Measurements from ENCODE around the gene GOLT1A.

The GOLT1A gene

DNA sequence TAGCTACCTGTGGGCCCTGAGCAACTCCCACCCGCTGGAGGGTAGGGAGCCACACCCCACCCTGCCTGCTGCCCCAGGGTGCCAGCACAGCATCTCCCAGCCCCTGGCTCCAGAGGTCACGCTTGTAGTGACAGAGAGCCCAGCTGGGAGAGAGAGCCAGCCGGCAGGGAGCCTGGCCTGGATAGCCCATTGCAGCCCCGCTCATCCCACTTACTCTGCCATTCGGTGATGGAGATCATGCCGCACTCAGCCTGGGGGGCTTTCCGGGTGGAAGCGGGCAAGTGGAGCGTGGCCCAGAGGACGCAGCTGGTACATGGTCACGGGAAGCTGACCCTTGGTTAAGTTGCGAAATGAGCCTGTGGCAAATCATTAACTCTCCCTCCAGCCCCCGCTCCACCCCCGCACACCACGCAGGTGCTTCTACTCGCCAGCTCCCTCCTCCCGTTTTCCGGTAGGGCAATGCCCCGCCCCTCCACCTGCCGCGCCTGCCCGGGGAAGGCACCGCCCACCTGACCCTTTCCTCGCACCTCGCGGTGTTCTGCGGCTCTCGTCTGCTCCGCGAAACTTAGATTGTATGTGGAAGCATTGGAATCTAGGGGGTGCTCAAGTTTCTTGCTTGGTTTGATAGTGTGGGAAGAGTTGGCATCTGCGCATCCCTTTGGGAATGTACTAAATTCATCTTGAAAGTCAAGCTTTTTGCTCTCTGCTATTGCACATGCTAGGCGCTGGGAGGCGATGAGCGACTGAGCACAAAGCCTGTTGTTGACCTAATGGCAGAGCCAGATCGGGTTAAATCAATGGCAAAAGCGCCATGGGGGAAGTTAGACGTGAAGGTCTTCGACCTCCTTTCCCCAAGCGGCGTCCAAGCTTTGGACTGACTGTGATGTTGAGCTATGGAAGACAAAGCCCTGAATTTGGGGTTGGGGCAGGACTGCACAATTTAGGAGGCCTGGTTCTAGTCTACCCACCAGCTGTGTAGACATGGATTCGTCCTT is at the start of gene GOLT1A:
GOLT1A (minus strand) TSS at position 321 of the 995 bp plus-strand sequence; CDS start at position 239, 82 bp downstream.
- no peak for DNase-seq

DNA sequence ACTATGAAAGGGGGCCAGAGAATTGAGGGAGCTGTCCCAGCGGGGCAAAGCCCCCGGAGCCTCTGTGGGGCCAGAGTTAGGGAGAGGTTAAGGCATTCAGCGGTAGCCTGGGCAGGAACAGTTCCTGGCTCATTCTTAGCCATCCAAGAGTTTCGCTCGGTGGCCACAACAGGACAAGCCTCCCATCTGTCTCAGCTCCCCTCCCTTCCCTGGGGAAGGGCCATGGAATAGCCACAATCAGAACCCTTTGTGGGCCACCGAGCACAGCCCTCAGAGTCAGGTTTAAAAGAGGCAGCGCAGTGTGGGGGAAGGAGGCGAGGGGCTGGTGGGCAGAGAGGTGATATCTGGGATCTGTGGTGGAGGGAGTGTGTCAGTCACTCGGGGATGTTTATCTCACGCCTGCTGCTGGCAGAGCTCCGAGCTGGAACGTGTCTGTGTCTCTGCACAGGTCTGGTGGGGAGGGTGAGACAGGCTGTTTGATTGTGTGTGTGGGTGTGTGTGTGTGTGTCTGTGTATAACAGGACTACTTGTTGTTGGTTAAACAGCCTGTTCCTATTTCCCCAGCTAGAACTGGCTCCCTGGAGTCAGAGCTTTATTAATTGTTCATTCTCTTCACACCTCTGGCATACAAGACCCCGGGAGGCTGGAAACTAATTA is 49.6 kb upstream of the GOLT1A start:
- DNase-seq: no peak

GRCh38 chr1:204262506-204263253 is 48.9 kb upstream of the GOLT1A start:
- DNase-seq: no peak

GRCh38 chr1:204261746-204262505 is 48.1 kb upstream of the GOLT1A start:
- no peak for DNase-seq

- no peak for DNase-seq
These were observed 47.5 kb upstream of the GOLT1A start for GRCh38 chr1:204261266-204261665.

DNA sequence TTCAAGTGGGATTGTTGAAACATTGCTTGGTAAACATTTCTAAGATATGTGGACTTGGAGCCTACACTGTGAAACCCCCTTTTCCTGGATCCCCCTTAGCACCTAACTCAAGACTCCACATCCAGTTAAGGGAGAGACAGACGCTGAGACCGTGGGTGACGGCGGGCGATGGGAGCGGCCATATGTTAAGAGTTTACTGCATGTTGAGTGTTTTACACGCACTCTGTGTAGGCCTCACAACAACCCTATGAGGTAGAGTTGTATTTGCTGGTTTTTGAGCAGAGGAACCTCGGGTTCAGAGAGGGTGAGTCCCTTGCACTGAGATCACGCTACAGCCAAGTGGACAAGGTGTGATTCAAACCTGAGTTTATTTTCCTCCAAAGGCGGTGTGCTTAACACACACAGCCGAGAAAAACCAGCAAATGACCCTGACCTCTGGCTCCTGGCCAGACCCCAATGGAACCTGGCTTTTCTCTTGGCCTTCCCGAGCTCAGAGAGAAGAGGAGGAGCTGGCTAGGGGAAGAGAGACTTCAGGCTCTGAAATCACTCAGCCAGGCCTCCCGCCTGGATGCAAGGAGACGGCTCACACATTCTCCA is 46.9 kb upstream of the GOLT1A start:
- no peak for DNase-seq

GRCh38 chr1:204259782-204260181 is 46.0 kb upstream of the GOLT1A start:
- no peak for DNase-seq

- DNase-seq: no peak
These were observed 45.4 kb upstream of the GOLT1A start for GRCh38 chr1:204259196-204259595.

DNA sequence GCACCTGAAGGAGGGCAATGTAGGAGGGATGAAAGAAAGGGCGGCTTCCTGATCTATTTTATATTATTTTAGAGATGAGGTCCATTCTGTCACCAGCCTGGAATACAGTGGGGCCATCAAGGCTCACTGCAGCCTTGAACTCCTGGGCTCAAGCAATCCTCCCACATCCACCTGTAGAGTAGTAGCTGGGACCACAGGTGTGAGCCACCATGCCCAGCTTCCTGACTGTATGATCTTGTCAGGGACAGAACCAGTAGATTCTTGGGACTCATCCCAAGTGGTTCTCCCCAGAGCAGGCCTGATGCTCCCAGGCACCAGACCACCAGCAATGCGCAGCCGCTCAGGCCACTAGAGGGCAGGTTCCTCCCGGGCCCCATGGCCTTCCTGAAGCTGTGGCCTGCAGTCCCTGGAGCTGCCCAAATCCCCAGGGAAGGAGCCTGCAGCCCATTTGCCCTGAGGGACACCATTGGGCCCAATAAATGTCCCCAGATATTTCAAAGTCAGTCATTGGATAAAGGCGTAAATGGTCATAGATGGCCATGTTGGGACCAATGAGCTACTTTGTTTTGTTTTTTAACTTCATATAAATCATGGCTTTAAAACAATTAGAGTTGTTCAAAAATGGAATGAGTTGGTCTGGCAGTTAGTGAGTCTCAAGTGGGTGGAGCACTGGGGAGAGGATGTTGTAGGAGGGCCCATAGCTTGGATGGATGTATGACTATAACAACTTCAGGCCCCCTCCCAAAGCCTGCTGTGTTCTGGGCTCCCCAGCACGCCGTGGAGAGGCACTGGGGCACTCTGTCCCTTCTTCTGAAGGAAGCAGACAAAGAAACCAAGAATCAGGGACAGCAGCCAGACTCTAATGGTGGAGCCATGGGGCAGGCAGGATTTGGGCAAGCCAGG is 44.7 kb upstream of the GOLT1A start:
- no peak for DNase-seq

DNA sequence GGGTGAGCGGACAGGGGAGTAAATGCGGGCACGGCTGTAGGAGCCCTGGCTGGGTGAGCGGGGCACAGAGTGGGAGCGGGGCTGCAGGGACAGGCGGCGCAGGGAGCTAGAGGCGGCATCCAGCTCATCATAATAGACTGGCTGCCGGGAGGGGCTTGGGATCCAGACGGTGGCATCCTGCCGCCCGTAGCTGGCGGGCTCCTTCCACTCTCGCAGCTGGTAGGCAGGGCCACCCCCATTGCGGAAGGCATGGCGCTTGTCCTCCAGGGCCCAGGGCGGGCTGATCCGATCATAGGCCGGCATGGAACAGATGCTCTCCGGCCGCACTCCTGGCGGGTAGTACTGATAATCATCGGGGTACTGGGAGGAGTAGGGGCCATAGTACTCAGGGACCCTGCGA is 43.7 kb upstream of the GOLT1A start:
- no peak for DNase-seq

DNA sequence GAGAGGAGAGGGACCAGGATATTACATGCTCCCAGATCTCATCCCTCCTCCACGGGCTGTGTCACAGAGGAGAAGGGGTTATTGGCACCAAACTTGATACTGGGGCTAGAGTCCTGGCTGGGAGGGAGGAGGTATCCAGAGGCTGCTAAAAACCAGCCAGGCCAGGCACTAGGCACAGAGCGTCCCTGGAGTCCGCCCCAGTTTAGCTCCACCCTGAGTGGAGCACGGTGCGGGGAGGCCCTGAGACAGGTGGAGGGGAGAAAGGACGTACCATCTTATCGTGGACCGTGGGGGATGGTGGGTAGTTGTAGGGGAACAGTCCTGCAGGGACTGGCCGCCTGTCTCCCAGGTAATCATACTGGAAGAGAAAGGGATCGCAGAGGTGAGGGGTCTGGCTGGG is 42.7 kb upstream of the GOLT1A start:
- no peak for DNase-seq

GRCh38 chr1:204255966-204256365 is 42.2 kb upstream of the GOLT1A start:
- no peak for DNase-seq

DNA sequence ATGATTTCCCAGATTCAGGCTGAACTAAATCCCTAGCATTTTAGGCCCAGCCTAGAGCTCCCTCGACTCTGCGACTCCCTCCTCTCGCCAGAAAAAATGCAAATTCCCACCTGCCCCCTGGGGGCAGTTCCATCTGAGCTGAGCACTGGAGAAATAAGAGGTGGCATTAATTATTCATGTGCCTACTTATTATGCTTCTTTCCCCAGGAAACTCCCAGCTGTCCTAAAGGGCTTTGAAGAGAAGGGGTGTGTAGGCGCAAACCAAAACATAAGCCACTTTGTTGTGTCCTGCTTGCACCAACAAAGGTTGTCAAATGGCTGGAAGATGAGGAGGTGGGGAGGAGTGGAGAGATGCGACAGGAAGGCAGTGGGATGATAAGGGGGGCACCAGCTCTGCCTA is 41.4 kb upstream of the GOLT1A start:
- no peak for DNase-seq

- peak; percentile 15 for DNase-seq
These were observed 40.4 kb upstream of the GOLT1A start for GRCh38 chr1:204254031-204254661.

DNA sequence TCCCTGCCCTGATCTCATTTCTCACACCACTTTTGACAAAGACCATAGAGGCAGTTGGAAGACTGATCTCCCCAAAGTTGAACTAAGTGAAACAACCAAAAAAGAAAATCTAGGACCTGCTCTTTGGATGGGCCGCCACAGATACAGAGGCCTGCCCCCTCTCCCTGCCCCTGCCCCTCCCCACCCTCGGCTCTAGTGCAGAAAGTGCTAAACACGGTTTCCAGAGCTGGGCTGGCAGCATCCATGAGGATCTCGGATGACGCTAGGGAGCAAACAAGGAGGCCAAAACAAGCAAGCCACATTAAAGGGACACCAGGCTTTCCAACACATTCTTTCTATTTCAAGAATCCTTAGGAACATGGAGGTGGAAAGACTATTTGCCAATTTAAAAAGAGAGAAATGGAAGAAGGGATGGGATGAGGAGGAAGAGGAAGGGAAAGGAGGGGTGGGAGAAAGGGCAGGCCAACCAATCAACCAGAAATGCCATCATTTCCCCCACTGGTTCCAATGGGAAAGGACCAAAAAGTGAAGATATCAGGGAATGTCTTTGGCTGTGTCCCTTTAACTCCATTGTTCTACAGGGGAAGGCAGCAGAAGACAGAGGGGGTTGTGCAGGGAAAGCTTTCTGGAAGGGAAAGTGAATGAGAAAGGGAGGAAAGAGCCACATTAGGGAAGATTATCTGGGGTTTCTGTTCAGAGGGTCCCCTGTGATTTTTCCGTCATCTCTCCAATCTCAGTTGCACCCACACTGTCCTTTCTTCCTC is 38.3 kb upstream of the GOLT1A start:
- DNase-seq: no peak

DNA sequence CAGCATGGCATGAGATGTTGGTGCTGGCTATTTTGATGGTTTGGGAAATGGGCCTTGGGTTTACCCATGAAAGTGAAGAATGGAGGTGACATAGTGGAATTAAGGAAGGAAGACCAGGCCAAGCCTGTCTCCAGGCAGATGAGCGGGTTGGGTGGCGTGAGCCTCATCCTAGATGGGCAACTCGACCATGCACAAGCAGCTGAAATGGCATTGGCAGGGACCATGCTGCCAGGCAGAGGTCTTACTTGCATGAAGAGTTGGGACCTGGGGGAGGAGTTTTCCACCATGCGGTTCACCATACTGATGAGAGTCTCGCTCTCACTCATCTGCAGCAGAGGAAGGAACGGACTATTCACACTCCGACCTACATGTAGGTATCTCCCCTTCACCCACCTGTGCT is 37.5 kb upstream of the GOLT1A start:
- DNase-seq: no peak

DNA sequence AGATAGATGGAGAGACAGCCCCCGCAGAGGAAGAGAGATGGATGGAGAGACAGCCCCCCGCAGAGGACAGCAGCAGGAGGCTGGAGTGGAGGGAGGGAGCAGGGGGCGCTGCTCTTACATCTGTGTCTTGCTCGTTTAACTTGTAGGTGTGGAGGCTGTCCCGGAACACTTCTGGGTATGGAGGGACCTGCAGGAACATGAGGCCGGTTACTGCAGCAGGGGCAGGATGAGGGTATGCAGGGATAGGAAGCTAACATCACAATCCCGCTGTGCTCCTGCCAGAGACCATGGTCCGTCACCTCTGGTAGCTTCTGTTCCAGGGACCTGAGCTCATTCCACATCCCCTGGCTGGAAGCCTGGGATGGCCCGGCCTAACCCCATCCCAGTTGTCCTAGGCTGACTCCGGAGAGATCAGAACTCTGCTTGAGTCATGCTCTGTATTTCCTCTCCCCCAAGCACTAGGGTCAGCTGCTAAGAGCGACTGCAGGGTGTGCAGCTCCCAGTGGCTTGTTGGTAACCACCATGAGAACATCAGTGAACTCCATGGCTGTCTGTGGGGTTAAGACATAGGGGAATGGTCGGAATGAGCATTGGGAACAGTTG is 36.7 kb upstream of the GOLT1A start:
- DNase-seq: no peak

DNA sequence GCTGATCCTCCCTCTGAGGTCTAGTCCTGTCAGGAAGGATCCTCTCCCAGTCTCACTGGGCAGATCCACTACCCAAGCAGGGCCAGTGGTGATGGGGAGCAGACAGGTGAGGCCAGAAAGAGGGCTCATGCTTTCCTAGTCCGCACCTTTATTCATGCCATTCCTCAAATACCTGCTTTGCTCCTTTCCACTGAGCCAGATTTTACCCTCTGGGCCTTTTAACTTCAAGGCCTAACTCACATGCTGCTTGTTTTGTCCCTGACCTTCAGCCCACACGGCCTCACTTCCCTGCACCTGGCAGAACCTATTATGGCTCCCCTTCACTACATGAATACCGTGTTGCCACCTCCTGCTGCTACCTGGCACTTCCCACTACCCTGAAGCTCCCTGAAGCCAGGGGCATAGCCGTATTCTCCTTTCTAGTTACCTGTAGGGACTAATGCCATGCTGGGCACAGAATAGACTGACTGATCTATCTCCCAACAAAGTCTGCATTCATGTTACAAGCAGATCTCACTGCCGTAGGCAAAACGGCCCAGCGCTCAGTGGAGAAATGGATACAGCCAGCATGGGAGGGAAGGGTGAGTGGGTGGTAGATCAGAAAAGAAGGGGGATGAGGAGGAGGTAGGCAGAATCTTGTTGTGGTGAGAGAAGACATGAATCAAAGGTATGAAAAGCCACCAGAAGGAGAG is 36.1 kb upstream of the GOLT1A start:
- DNase-seq: no peak

DNA sequence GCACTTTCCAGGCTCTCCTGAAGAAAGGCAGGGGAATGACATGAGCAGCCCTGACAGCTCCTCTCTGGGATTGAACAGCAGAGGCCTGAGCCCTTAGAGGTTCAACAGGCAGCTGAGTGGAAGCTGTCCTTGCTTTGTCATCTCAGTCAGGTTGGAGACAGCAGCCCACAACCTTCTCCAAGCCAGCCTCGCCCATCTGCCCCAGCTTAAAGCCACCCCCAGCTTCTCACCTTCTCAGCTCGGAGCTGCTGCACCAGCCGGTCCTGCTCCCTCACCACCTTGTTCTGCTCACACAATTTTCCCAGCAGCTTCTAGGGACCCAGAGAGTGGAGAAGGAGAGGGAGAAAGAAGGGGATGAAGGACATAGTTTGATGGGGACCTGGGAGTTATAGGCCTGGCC is 35.2 kb upstream of the GOLT1A start:
- DNase-seq: no peak

All from SIG-M5 (cell line).